ENCODE results near the gene CD209. TPM values are rescaled to one million over a fixed set of nuclear protein-coding genes. Genes with fewer than 3 reads are reported as not detected.

Gene CD209
- total RNA-seq, 1 donor from 2014 or later, result 0.11 TPM

DNA sequence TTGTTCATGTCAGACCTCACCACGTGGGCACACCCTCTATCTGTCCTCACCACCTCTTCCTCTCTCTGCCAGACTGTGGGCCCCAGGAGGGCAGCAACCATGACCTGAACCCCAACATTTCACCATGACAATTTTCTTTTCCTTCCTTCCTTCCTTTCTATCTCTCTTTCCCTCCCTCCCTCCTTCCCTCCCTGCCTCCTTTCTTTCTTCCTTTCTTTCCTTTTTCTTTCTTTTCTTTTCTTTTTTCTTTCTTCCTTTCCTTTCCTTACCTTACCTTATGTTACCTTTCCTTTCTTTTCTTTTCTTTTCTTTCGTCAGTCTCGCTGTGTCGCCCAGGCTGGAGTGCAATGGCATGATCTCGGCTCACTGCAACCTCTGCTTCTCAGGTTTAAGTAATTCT lies 36.7 kb downstream of the CD209 start:
- H3K27me3 Mint-ChIP-seq, result no peaks in the 10 kb centered on the region
- no peaks in the 10 kb centered on the region for H3K36me3 Mint-ChIP-seq (ENCODE audit: low read depth)
- H3K27ac Mint-ChIP-seq, result peak overlapping the region; percentile 79
- H3K4me3 Mint-ChIP-seq, result peak overlapping the region; percentile 30
- CTCF ChIA-PET, result no interaction called here
- POLR2A ChIA-PET, result interaction anchor here (0.7 to 1.6 kb wide), 5 partner anchors 9 to 40 kb away, joined by 3 to 11 read pairs (median 5); no protein-coding TSS in a partner anchor
- intact Hi-C loops (cut with micrococcal nuclease), result no loop called here
- DNase-seq, result no peak
- no peak for ATAC-seq (ENCODE audit: low read depth)
- H3K9me3 Mint-ChIP-seq, result no peaks in the 10 kb centered on the region
- TF ChIP-seq CTCF (IDR thresholded peaks at IDR 0.05), result no peak
- peaks cover 79% of the 10 kb centered on the region for H3K4me1 Mint-ChIP-seq

DNA sequence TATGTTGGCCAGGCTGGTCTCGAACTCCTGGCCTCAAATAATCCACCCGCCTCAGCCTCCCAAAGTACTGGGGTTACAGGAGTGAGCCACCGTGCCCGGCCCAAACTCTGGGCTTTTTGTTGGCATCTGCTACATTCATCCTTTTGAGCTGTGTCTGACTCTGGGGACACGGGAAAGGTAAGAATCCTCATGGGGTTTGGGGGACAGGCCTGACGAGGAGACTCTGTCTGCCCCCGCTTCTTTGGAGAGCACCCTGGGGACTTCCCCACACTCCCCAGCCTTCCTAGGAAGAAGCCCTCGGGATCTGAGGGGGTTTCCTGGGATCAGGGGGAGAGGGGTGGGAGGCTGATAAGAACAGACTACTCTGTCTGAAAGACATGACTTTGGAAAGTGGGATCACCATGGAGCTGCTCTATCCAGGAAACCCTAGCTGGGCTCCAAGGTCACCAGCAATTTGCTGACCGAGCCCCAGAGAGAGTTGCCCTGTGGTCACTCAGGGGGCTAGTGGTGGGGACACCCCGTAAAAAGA lies 37.3 kb downstream of the CD209 start:
- Mint-ChIP-seq H3K36me3 (ENCODE audit: low read depth) (no peaks in the 10 kb centered on the region), H3K4me1 (peaks cover 79% of the 10 kb centered on the region), H3K9me3 (no peaks in the 10 kb centered on the region), H3K4me3 (peak overlapping the region; percentile 28), H3K27ac (no peak overlapping the region), H3K27me3 (no peaks in the 10 kb centered on the region)
- POLR2A ChIA-PET, result interaction anchor here (0.6 to 1.7 kb wide), 4 partner anchors 9 to 49 kb away, joined by 3 to 4 read pairs (median 3); no protein-coding TSS in a partner anchor
- TF ChIP-seq CTCF (IDR thresholded peaks at IDR 0.05), result no peak
- intact Hi-C loops (cut with micrococcal nuclease), result no loop called here
- CTCF ChIA-PET, result interaction anchor here (1.3 kb wide), 1 partner anchor 29 kb away, joined by 3 read pairs; the partner anchor contains the start of gene TRAPPC5
- ATAC-seq (ENCODE audit: low read depth) (no peak), DNase-seq (no peak)

DNA sequence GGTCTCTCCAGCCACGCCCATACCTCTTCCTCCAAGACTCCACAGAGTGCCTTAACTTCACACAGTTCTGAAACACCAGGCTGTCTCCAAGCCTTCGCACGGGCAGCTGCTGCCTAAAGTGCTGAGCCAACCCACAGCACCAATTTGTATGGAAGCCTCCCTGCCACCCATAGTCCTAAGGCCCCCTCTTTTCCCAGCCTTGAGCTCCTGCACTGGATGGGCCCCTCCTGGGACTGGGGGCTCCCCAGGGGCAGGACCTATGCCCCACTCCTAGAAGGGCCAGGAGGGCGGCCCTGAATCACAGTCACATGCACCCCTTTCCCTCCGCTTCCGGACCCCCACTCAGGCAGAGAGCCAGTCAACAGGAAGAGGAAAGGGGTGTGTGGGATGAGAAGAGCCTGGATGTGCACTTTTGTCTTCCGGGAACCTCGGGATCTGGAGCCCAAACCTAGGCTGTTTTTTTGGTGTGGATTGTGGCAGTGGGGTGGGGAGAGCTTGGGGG lies 40.3 kb downstream of the CD209 start:
- intact Hi-C loops (cut with micrococcal nuclease), result no loop called here
- DNase-seq (peak; percentile 18), ATAC-seq (ENCODE audit: low read depth) (no peak)
- Mint-ChIP-seq H3K4me1 (peaks cover 89% of the 10 kb centered on the region), H3K36me3 (ENCODE audit: low read depth) (no peaks in the 10 kb centered on the region), H3K27me3 (no peaks in the 10 kb centered on the region), H3K27ac (peak overlapping the region; percentile 97), H3K9me3 (no peaks in the 10 kb centered on the region), H3K4me3 (peak overlapping the region; percentile 78)
- TF ChIP-seq CTCF (IDR thresholded peaks at IDR 0.05), result no peak
- ChIA-PET CTCF (interaction anchor here (2.0 kb wide), 1 partner anchor 26 kb away, joined by 10 read pairs; the partner anchor contains the start of gene TRAPPC5), POLR2A (interaction anchor here (0.5 to 2.7 kb wide), 6 partner anchors 12 to 36 kb away, joined by 3 to 40 read pairs (median 17); partner anchors contain the start of genes CLEC4G and TRAPPC5)

DNA sequence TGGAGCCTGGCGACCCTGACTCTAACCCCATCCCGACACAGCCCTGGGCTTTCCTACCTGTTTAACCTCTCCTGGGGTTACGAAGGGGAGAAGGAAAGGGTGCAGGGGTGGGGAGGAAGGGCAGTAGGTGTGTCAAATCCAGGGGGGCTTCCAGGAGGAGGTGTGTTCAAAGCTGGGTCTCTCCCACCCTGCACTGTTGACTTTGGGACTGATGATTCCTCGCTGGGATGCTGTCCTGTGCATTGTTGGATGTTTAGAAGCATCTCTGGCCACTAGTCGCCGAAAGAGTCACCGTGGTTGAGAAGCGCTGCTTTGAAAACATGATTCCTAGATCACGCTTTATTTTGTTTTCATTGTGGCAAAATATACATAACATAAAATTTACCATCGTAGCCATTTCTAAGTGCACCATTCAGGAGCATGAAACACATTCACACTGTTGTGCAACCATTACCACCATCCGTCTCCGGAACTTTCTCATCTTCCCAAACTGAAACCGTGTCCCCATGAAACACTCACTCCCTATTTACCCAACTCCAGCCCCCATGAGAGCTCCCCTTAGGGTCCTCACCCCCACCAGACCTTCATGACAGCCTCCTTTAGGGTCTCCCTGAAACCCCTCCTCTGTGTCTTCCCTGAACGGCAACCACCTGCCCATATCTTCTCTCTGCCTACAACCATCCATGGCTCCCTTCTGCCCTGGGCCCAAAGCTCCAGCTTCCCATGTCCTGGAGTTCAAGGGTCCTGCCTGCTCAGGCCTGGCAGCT lies 41.0 kb downstream of the CD209 start:
- H3K27me3 Mint-ChIP-seq, result no peaks in the 10 kb centered on the region
- no peaks in the 10 kb centered on the region for H3K36me3 Mint-ChIP-seq (ENCODE audit: low read depth)
- TF ChIP-seq CTCF (IDR thresholded peaks at IDR 0.05), result no peak
- H3K9me3 Mint-ChIP-seq, result no peaks in the 10 kb centered on the region
- peak overlapping the region; percentile 97 for H3K27ac Mint-ChIP-seq
- peak overlapping the region; percentile 78 for H3K4me3 Mint-ChIP-seq
- ChIA-PET CTCF (interaction anchor here (1.0 to 2.0 kb wide), 3 partner anchors 12 to 94 kb away, joined by 3 to 10 read pairs (median 3); partner anchors contain the start of gene TRAPPC5), POLR2A (interaction anchor here (0.5 to 2.7 kb wide), 18 partner anchors 8 to 489 kb away, joined by 3 to 40 read pairs (median 4); partner anchors contain the start of genes CD209, CLEC4G and TRAPPC5)
- peaks cover 94% of the 10 kb centered on the region for H3K4me1 Mint-ChIP-seq
- intact Hi-C loops (cut with micrococcal nuclease), result no loop called here
- ATAC-seq (ENCODE audit: low read depth), result no peak
- peak; percentile 18 for DNase-seq
